HG02798 (cell line): ENCODE measurements around the gene CFTR.
"Not testable (repeated sequence)": the region's sequence is repeated elsewhere in the genome, so short reads cannot be mapped to it uniquely, and the experiment has no call there.

Experiments used
- ATAC-seq: cut with Tn5 transposase; IDR thresholded peaks from one replicate; pipeline ENCODE4 v1.9.1; 2021; ENCODE audit warnings: mild to moderate bottlenecking; ENCODE audit not compliant: unreplicated experiment, poor library complexity

CFTR gene

DNA sequence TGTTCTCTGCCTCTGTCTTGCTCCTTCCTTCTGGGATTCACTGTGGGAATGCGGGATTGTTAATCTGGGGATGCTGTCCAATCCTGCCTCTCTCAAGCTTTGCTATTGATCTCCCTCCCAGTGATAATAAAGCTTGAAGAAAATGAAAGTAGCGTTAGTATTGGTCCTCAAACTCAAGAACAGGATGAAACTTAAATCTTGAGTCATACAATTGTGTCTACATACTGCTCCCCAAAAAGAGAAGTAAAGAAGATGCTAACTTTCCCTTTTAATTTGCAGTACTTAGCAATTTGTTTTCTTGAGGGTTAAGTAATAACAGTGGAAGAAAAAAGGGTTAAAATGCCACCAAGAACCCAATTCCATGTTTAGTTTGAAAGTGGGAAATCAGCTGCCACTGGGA, 13.6 kb downstream of the CFTR start:
- no peak for ATAC-seq

DNA sequence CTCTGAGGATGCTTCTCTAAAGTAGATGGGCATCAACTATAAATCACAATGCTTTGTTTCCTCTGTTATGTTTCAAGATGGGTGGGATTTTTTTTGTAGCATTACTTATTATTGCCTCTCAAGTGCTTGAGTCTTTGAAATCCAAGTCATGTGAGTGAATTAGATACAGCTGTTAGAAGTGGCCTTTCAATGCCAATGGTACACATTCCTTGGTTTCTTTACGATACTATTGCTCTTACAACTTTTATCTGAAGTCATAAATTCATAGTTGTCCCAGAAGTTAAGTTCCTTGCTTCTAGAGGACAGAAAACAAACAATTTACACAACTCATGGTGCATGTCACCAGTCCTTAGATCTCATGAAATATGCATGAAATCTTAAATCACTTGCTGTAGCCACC, 15.5 kb downstream of the CFTR start:
- no peak for ATAC-seq

DNA sequence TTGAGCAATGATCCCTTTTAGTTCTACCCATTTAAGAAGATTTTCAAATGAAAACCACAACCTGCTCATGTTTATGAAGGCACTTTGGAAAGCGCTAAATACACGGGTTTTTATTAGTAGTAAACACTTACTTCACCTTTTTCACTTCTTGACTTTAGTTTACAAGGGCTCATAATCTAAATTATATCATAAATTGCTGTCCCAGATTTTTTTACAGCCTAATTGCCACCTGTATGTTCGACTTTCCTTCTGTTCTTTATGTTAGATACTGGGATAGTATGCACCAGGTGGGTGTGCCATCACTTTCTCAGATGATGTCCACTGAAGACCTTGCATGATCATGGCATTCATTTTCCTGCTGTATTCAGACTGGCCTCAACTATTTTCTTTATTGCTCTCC, 22.5 kb downstream of the CFTR start:
- no peak for ATAC-seq

DNA sequence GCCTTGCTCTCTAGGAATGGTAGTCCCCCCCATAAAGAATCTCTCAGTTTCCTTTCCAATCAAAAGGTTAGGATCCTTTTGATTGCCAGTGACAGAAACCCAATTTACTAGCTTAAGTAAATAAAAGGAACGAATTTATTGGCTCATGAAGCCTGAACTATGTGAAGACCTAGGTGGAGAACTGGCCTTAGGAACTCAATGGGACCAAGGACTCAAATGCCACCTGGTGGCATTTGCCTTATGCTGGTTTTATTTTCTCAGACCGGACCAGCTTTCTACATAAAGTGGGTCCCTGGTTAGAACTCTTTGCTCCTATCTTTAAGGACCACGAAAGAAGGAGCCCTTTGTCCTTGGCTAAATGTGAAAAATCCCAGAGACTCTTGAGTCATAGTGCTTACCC, 25.4 kb downstream of the CFTR start:
- no peak for ATAC-seq

DNA sequence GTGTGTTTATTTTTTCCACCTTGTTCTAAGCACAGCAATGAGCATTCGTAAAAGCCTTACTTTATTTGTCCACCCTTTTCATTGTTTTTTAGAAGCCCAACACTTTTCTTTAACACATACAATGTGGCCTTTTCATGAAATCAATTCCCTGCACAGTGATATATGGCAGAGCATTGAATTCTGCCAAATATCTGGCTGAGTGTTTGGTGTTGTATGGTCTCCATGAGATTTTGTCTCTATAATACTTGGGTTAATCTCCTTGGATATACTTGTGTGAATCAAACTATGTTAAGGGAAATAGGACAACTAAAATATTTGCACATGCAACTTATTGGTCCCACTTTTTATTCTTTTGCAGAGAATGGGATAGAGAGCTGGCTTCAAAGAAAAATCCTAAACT, 28.9 kb downstream of the CFTR start:
- no peak for ATAC-seq

DNA sequence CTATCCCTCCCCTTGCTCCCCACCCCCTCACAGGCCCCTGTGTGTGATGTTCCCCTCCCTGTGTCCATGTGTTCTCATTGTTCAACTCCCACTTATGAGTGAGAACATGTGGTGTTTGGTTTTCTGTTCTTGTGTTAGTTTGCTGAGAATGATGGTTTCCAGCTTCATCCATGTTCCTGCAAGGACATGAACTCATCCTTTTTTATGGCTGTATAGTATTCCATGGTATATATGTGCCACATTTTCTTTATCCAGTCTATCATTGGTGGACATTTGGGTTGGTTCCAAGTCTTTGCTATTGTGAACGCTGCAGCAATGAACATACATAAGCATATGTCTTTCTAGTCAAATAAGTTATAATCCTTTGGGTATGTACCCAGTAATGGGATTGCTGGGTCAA, 37.4 kb downstream of the CFTR start:
- ATAC-seq: not testable (repeated sequence)

DNA sequence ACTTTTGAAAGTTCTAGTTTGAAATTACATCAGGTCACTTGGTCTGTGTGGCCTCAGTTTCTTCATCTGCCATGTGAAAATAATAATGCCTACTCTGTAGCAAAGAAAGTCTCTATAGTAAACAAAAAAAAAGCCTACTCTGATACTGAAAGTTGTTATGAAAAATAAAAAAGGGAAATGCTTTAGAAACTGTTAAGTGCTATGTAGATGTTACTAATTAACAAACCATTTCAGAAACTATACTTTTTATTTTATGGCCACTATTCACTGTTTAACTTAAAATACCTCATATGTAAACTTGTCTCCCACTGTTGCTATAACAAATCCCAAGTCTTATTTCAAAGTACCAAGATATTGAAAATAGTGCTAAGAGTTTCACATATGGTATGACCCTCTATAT, 50.6 kb downstream of the CFTR start:
- ATAC-seq: no peak

DNA sequence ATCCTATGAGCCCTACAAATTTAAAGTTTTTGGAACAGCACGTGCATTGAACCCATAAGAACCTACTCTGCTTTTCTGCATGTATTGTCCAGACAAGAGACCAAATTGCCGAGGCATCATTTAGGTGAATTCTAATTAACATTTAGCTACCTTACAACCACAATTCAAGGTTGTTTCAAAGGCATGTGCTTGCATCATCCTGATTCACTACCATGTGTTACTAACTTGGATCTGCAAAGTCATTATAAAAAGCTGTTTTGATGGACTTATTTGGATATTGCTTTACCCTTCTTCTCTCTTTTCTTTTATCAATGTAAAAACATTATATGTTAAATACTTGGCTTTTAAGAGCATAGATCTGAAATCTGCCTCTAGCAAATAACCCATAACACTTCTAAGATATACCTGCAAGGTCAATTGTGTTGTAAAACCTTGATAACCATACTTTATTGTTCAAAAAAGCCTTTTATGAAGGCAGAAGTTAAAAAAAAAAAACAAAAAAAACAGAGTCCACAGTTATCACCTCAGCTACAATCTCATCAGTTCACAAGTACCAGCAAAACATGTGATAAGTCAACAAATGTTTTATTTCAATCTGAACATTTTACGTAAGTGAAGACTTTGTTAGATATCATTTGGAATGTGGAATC, 51.9 kb downstream of the CFTR start:
- ATAC-seq: no peak

DNA sequence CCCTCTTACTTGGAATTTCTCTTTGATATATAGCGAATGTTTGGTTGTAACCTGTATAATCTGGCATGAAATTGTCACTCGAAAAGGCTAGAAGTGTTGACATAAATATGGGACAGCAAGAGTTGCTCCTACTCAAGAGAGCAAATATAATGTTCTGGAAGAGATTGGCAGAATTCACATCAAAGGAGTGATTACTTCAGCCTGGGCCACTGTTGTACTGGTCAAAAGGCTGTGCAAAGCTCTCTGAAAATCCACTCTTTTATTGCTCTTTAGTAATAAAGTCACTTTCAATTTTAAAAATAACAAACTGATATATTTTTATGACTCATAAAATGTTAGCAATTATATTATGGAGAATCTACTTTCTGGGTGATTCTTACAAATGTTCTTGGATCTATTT, 58.2 kb downstream of the CFTR start:
- no peak for ATAC-seq

DNA sequence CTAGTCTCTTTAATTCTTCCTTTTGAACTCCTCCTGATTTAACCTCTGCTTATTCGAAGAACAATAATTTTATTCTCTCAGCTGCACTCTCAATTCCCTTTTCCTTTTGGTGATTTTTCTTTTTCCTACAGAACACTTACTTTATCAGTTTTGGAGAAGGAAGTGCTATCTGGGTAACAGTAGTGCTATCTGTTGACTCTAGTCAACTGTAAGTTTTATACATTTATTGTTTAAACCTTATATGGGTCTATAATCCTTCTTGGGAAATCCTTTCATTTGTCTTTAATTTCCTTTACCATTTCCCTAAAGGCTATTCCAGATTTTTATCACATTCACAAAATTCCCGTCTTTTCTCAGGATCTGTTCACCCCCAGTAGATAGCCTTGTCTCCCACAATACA, 64.2 kb downstream of the CFTR start:
- no peak for ATAC-seq

DNA sequence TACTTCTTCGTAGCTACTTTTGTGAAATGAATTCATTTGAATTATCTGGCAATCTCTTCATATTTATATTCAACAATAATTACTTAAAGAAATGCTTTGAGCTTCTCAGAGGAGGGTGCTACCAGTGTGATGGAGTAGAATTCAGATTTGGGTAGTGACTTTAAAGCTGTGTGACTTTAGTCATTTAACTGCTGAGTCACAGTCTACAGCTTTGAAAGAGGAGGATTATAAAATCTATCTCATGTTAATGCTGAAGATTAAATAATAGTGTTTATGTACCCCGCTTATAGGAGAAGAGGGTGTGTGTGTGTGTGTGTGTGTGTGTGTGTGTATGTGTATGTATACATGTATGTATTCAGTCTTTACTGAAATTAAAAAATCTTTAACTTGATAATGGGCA, 68.2 kb downstream of the CFTR start:
- ATAC-seq: no peak

DNA sequence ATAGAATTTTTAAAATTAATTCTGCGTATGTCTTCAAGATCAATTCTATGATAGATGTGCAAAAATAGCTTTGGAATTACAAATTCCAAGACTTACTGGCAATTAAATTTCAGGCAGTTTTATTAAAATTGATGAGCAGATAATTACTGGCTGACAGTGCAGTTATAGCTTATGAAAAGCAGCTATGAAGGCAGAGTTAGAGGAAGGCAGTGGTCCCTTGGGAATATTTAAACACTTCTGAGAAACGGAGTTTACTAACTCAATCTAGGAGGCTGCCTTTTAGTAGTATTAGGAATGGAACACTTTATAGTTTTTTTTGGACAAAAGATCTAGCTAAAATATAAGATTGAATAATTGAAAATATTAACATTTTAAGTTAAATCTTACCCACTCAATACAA, 70.8 kb downstream of the CFTR start:
- ATAC-seq: no peak

DNA sequence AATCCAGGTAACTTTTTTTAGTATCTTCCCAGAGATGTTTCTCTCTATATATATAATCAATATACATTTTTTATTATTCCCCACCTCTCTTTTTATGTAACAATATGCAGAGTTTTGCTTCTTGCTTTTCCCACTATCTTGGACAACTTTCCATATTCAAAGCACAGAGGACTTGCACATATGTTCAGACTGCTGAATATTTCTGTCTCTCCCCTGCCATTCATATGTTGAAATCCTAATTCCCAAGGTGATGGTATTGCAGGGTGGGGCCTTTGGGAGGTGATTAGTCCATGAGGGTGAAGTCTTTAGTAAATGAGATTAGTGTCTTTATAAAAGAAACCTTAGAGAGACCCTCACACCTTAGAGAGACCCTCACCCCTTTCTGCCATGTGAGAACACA, 72.8 kb downstream of the CFTR start:
- no peak for ATAC-seq

DNA sequence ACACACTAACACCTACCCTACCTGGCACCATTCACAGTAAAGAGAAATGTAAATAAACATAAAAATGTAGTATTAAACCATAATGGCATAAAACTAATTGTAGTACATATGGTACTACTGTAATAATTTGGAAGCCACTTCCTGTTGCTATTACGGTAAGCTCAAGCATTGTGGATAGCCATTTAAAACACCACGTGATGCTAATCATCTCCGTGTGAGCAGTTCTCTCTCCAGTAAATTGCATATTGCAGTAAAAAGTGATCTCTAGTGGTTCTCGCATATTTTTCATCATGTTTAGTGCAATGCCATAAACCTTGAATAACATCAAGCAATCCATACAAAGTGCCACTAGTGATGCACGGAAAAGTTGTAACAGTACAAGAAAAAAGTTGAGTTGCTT, 75.4 kb downstream of the CFTR start:
- ATAC-seq: no peak

DNA sequence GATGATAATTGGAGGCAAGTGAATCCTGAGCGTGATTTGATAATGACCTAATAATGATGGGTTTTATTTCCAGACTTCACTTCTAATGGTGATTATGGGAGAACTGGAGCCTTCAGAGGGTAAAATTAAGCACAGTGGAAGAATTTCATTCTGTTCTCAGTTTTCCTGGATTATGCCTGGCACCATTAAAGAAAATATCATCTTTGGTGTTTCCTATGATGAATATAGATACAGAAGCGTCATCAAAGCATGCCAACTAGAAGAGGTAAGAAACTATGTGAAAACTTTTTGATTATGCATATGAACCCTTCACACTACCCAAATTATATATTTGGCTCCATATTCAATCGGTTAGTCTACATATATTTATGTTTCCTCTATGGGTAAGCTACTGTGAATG, 79.6 kb downstream of the CFTR start:
- no peak for ATAC-seq

DNA sequence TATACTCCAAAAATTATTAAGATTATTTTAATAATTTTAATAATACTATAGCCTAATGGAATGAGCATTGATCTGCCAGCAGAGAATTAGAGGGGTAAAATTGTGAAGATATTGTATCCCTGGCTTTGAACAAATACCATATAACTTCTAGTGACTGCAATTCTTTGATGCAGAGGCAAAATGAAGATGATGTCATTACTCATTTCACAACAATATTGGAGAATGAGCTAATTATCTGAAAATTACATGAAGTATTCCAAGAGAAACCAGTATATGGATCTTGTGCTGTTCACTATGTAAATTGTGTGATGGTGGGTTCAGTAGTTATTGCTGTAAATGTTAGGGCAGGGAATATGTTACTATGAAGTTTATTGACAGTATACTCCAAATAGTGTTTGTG, 80.2 kb downstream of the CFTR start:
- ATAC-seq: no peak

DNA sequence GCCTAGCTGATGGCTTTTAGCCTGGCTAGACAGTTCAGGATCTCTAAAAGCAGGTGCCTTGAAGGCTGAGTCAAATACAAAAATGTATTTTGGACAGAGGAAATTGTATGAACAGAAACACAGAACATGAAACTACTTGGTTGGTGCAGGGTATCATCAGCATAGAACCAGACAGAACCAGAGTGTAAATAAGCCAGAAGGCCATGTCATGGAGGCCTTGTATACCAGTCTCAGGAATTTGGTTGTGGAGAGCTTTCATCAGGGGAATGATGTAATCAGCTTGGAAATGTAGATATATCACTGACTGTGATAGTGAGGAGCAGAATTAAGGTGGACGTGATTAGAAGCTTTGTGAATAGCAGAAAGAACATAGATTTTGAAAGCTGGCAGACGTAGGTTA, 82.9 kb downstream of the CFTR start:
- ATAC-seq: no peak

DNA sequence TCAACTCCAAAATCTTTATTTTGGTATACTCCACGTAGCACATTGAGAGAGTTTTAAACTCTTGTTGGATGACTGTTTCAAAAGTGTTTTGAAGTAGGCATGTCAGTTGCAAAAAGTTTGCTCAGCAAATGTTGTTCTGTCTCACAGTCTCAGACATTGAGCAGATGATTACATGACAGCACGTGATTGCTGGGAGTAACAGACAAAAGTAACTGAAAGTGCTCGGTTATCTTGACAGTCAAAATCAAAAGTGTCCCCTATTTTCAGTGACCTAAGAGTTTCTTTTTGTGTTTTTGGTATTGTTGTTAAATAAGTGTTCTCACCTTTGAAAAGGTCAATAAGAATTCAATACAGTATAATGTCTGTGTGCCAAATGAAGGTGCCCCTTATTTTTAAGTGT, 84.3 kb downstream of the CFTR start:
- ATAC-seq: no peak

DNA sequence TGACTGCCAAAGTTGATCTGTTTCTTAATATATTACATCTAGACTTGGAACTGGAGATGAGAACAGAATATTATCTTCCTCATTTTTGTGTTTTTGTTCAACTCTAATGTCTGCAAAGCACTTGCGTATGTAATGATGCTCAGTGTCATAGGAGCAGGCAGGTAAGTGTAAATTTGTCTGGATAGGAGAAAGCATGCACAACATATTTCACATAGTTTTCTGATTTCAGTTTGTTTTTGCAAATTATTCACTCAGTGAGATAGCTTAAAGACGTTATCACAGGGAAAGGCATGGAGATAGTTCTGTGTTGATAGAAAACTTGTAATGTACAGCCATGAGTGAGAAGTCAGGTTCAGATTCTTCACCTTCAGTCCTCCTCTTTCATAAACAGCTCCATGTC, 84.8 kb downstream of the CFTR start:
- ATAC-seq: no peak

DNA sequence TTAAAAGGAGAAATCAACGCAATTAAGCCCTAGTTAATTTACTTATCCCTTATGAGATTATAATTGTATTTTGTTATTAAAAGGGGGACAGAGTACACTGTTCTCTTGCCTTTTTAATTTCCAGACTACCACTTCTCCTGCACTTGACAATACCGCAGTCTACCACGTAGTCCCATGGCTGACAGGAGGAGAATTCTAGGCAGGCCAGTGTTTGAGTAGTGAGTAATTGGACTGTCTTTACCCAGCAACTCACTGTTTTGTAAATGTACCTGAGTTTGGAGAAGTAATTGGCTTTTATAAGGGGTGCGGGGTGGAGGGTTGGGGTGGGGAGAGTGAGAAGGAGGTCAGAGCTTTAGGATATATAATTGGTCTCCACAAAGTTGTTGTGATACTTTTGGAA, 85.4 kb downstream of the CFTR start:
- ATAC-seq: no peak

DNA sequence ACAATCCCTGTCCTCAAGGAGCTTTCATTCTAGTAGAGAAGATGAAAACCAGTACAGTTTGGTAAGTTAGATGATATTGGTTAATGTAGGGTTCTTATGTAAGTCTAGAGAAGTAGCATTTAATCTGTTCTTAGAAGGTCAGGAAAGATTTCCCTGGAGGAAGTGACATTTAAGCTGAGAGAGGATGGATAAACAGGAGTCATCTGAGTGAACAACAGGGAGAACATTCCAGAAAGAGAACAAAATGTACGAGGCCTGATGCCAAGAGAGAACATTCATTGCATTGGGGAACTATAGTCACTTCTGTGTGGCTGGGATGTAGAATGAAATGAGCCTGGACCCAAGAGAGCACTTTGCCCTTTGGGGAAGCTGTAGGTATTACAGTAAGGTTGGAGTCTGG, 88.0 kb downstream of the CFTR start:
- no peak for ATAC-seq

DNA sequence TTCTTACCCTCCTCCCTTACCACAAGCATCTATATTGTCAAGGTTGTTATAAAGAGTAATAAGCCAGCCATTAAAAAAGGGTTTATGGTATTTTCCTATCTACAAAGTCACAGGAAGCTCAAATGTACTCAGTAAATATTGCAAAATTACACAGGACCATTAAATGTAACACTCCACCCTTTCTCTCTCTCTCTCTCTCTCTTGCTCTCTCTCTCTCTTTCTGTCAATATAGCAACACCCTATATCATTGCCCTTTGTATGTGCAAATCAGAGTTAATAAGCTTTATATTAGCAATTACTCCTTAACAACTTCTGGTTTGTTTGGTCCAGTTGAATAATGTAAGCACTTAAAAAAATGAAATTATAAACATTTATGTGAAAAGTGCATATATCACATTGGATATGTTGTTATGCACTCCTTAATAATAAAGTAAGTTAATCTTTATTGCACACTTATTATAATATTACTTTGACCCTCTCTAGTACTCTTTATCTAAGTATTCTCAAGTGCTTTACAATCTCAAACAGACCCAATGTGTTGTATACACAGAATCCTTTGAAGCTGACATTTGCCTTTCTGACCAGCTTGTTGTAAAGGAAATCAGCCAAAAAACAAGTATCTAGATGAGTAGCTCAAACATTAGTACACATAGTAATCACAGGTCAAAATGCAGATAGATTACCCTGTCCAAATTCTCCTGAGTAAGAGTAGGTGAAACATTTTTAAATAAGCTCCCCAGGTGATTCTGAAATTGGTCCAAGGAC, 93.2 kb downstream of the CFTR start:
- ATAC-seq: no peak
